Measurements from ENCODE around the gene FASTK.
"Not testable (repeated sequence)": the region's sequence is repeated elsewhere in the genome, so short reads cannot be mapped to it uniquely, and the experiment has no call there.

DNA sequence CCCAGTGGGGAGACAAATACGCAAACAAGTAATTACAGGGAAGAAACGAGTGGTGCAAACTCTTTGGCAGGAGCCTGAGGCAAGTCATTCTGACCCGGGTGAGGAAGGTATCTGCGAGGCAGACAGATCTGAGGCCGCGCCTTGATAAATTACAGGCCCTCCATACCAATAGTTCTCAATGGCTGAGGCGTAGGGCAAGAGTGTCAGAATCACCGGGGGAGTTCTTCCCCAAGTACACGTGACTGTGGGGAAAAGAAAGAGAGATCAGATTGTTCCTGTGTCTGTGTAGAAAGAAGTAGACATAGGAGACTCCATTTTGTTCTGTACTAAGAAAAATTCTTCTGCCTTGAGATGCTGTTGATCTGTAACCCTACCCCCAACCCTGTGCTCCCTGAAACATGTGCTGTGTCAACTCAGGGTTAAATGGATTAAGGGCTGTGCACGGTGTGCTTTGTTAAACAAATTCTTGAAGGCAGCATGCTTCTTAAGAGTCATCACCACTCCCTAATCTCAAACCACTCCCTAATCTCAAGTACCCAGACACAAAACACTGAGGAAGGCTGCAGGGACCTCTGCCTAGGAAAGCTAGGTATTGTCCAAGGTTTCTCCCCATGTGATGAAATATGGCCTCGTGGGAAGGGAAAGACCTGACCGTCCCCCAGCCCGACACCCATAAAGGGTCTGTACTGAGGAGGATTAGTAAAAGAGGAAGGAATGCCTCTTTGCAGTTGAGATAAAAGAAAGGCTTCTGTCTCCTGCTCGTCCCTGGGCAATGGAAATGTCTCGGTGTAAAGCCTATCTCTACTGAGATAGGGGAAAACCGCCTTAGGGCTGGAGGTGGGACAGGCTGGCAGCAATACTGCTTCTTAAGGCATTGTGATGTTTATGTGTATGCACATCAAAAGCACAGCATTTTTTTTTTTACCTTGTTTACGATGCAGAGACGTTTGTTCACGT is 53.6 kb downstream of the FASTK start:
- TF ChIP-seq L3MBTL2 (conservative IDR thresholded peaks at IDR 0.05); FOXM1 (IDR thresholded peaks at IDR 0.05; ENCODE audit: borderline replicate concordance); SP1 (IDR thresholded peaks at IDR 0.05); FOXK2 (IDR thresholded peaks at IDR 0.05); NFRKB (IDR thresholded peaks at IDR 0.05); BHLHE40 (IDR thresholded peaks at IDR 0.05; ENCODE audit: borderline replicate concordance); ZNF384 (IDR thresholded peaks at IDR 0.05); SUZ12 (IDR thresholded peaks at IDR 0.05); ARNT (IDR thresholded peaks at IDR 0.05); ELF4 (IDR thresholded peaks at IDR 0.05); FOXA1 (IDR thresholded peaks at IDR 0.05): not testable (repeated sequence)

All from HEK293T (cell line).